Esophagus squamous epithelium (tissue), 5 donors: ENCODE data around the gene TMEM239. TPM values are rescaled to one million over a fixed set of nuclear protein-coding genes. Genes with fewer than 3 reads are reported as not detected.
"Not testable (repeated sequence)": the region's sequence is repeated elsewhere in the genome, so short reads cannot be mapped to it uniquely, and the experiment has no call there.

Experiments used
- DNase-seq: peaks from one replicate; lab custom pipeline; 2025; lab: John Stamatoyannopoulos, UW
- H3K27ac ChIP-seq, 4 donors: fragments of 200-600 bp; sonication (generic); one replicate each; pipeline ENCODE4 v1.5.1; 2016 to 2019; ENCODE audit warnings: mild to moderate bottlenecking in 1 of 4
- H3K27me3 ChIP-seq, 4 donors: fragments of 200-600 bp; sonication (generic); 1 replicate in 3 of 4; 2 replicates in 1 of 4; pipeline versions ENCODE4 v1.5.1 to v1.6.0; 2017 to 2021; ENCODE audit warnings: antibody characterized with exemption in 1 of 4
- H3K36me3 ChIP-seq, 3 donors: fragments of 200-600 bp; sonication (generic); one replicate each; pipeline ENCODE4 v1.5.1; 2016 to 2019
- H3K4me1 ChIP-seq, 3 donors: fragments of 200-600 bp; sonication (generic); one replicate each; pipeline ENCODE4 v1.5.1; 2017 to 2019
- H3K4me3 ChIP-seq, 4 donors: fragments of 200-600 bp; sonication (generic); 1 replicate in 3 of 4; 2 replicates in 1 of 4; pipeline ENCODE4 v1.5.1; 2016 to 2019; ENCODE audit warnings: mild to moderate bottlenecking in 2 of 4, moderate library complexity in 1 of 4
- H3K9me3 ChIP-seq, 3 donors: fragments of 200-600 bp; sonication (generic); one replicate each; pipeline ENCODE4 v1.5.1; 2016 to 2019
- POLR2A ChIP-seq, 4 donors: fragments of 450-650 bp; IDR thresholded peaks; one replicate each; pipeline ENCODE4 v1.6.1; 2017; ENCODE audit warnings: antibody characterized with exemption in 4 of 4, mild to moderate bottlenecking in 4 of 4, moderate library complexity in 3 of 4
- WGBS, 2 donors: methylation state at CpG; one replicate each; pipeline ENCODE4 v1.1.5; 2018; 5-methylcytosine and 5-hydroxymethylcytosine counted together
- intact Hi-C: fragments of 100-400 bp; cut with DNase I; formaldehyde crosslinking; loops from one replicate; pipeline ENCODE4 v1.15.0; 2022
- total RNA-seq, 4 donors: library from RNA; depleted of rRNA; stranded (reverse); fragments of >200 nt; gene quantifications; one replicate each; pipeline ENCODE4 v1.1.0, GENCODE V29; 2016
- TF ChIP-seq, protein P1 (sequence below), 6 experiments: fragments of 450-650 bp in 4 of 6; fragments of 200-600 bp in 2 of 6; sonication (generic) in 2 of 6; IDR thresholded peaks; one replicate each; pipeline ENCODE4 v1.5.1; 2016 to 2019; ENCODE audit warnings: antibody characterized with exemption in 6 of 6, mild to moderate bottlenecking in 4 of 6, moderate library complexity in 4 of 6
- donor health status: DM: yes; HTN: yes; CAD: no.

TMEM239 gene
- total RNA-seq, 4 donors from 2014 or later = not detected

DNA sequence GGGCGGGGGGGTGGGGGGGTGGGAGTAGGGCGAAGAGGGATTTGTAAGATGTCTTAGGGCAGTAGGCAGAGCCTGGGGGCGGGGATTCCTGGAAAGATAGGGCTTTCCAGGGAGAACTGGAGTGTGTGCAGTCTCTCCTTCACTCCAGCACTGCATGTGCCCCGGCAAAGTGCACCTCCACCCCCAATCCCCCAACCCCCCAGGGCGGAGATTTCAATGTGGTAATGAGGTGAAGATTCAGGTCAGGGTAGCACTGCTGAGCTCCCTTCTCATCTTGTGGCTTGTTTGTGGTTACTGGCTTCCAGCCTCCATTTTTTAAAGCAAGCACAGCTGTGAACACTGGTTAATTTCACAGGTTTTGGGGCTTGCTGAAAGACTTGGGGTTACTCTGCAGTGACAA, 5.9 kb downstream of the TMEM239 start:
- H3K27ac ChIP-seq = no peak overlapping the region
- 0 to 25% methylated on average over 2 to 3 of the region's 5 CpGs for WGBS, 2 donors
- H3K4me1 ChIP-seq = peaks cover 0 to 12% (median 0%) of the 10 kb centered on the region in 3 donors
- peaks cover 5 to 63% (median 11%) of the 10 kb centered on the region in 4 donors for H3K27me3 ChIP-seq
- TF ChIP-seq, protein P1, sequence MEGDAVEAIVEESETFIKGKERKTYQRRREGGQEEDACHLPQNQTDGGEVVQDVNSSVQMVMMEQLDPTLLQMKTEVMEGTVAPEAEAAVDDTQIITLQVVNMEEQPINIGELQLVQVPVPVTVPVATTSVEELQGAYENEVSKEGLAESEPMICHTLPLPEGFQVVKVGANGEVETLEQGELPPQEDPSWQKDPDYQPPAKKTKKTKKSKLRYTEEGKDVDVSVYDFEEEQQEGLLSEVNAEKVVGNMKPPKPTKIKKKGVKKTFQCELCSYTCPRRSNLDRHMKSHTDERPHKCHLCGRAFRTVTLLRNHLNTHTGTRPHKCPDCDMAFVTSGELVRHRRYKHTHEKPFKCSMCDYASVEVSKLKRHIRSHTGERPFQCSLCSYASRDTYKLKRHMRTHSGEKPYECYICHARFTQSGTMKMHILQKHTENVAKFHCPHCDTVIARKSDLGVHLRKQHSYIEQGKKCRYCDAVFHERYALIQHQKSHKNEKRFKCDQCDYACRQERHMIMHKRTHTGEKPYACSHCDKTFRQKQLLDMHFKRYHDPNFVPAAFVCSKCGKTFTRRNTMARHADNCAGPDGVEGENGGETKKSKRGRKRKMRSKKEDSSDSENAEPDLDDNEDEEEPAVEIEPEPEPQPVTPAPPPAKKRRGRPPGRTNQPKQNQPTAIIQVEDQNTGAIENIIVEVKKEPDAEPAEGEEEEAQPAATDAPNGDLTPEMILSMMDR (IDR thresholded peaks at IDR 0.05) = no peak
- no peak for TF ChIP-seq POLR2A (IDR thresholded peaks at IDR 0.05)
- no peak for DNase-seq
- no peaks in the 10 kb centered on the region for H3K9me3 ChIP-seq
- intact Hi-C loops = no loop called here
- no peaks in the 10 kb centered on the region for H3K36me3 ChIP-seq
- peak overlapping the region in 1 of 4 donors; percentile 6 for H3K4me3 ChIP-seq

- no peak for DNase-seq
- Histone ChIP-seq H3K27ac (no peak overlapping the region), H3K4me3 (no peak overlapping the region), H3K4me1 (peaks cover 0 to 10% (median 0%) of the 10 kb centered on the region in 3 donors), H3K27me3 (peaks cover 2 to 42% (median 6%) of the 10 kb centered on the region in 4 donors), H3K9me3 (no peaks in the 10 kb centered on the region), H3K36me3 (no peaks in the 10 kb centered on the region)
- intact Hi-C loops = no loop called here
- 83 to 88% methylated on average over 2 of the region's 2 CpGs for WGBS, 2 donors
- TF ChIP-seq POLR2A (IDR thresholded peaks at IDR 0.05) = no peak
- TF ChIP-seq, protein P1 (IDR thresholded peaks at IDR 0.05) = no peak
These were observed 9.6 kb downstream of the TMEM239 start for GRCh38 chr20:2825761-2826160.

DNA sequence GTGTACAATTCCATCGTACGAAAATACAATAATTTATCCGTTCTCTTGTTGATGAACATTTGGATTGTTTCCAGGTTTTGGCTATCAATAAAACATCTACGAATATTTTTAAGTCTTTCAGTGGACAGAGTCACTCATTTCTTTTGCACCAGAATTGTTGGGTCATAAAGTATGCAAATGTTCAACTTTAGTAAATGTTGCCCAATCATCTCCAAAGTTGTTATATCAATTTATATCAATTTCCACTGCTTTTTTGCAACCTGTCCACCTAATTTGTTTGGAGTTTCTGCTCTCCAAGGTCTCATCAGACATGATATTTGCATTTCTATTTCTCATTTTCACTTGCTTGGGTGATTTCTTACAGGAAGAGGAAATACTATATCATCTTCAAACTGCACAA, 10.5 kb downstream of the TMEM239 start:
- no peak for DNase-seq
- WGBS, 2 donors = 80 to 87% methylated on average over 4 of the region's 4 CpGs
- TF ChIP-seq POLR2A (IDR thresholded peaks at IDR 0.05) = no peak
- TF ChIP-seq, protein P1 (IDR thresholded peaks at IDR 0.05) = no peak
- intact Hi-C loops = no loop called here
- H3K9me3 ChIP-seq = no peaks in the 10 kb centered on the region
- H3K27ac ChIP-seq = no peak overlapping the region
- H3K27me3 ChIP-seq = peaks cover 0 to 33% (median 0%) of the 10 kb centered on the region in 4 donors
- H3K36me3 ChIP-seq = no peaks in the 10 kb centered on the region
- peaks cover 0 to 4% (median 0%) of the 10 kb centered on the region in 3 donors for H3K4me1 ChIP-seq
- H3K4me3 ChIP-seq = no peak overlapping the region

DNA sequence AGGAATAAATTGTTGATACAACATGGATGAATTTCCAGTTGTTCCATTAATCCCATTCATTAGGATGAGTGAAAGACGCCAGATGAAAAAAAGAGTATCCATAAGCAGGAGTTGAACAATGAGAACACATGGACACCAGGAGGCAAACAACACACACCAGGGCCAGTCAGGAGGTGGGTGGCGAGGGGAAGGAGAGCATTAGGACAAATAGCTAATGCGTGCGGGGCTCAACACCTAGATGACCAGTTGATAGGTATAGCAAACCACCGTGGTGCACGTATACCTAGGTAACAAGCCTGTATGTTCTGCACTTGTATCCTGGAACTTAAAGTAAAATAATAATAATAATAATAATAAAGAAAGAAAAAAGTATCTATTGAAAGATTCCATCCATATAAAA, 13.2 kb downstream of the TMEM239 start:
- TF ChIP-seq, protein P1 (IDR thresholded peaks at IDR 0.05) = no peak
- no peak for TF ChIP-seq POLR2A (IDR thresholded peaks at IDR 0.05)
- Histone ChIP-seq H3K36me3 (no peaks in the 10 kb centered on the region), H3K27ac (no peak overlapping the region), H3K4me1 (peaks cover 0 to 9% (median 6%) of the 10 kb centered on the region in 3 donors), H3K27me3 (peaks cover 0 to 26% (median 0%) of the 10 kb centered on the region in 4 donors), H3K9me3 (no peaks in the 10 kb centered on the region), H3K4me3 (no peak overlapping the region)
- no peak for DNase-seq
- 64 to 67% methylated on average over 6 of the region's 6 CpGs for WGBS, 2 donors
- intact Hi-C loops = no loop called here

DNA sequence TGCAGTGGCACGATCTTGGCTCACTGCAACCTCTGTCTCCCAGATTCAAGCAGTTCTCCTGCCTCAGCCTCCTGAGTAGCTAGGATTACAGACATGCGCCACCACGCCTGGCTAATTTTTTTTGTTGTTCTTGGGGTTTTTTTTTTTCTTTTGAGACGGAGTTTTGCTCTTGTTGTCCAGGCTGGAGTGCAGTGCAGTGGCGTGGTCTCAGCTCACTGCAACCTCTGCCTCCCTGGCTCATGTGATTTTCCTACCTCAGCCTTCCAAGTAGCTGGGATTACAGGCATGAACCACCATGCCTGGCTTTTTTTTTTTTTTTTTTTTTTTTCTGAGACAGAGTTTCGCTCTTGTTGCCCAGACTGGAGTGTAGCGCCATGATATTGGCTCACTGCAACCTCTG, 15.0 kb downstream of the TMEM239 start:
- 45 to 54% methylated on average over 5 to 6 of the region's 7 CpGs for WGBS, 2 donors
- H3K4me3 ChIP-seq, H3K27ac ChIP-seq, H3K9me3 ChIP-seq, intact Hi-C loops, H3K4me1 ChIP-seq, DNase-seq: not testable (repeated sequence)
- Histone ChIP-seq H3K36me3 (peaks cover 0 to 13% (median 0%) of the 10 kb centered on the region in 3 donors), H3K27me3 (peaks cover 0 to 20% (median 0%) of the 10 kb centered on the region in 4 donors)

- 81 to 86% methylated on average over 1 of the region's 1 CpG for WGBS, 2 donors
- TF ChIP-seq, protein P1 (IDR thresholded peaks at IDR 0.05) = no peak
- TF ChIP-seq POLR2A (IDR thresholded peaks at IDR 0.05) = no peak
- Histone ChIP-seq H3K4me1 (peaks cover 0 to 9% (median 6%) of the 10 kb centered on the region in 3 donors), H3K27ac (no peak overlapping the region), H3K27me3 (no peaks in the 10 kb centered on the region), H3K4me3 (no peak overlapping the region), H3K36me3 (peaks cover 0 to 36% (median 0%) of the 10 kb centered on the region in 3 donors), H3K9me3 (no peaks in the 10 kb centered on the region)
- intact Hi-C loops = no loop called here
- DNase-seq = no peak
These were observed 17.6 kb downstream of the TMEM239 start for GRCh38 chr20:2833761-2834160.
